Ishikawa (cell line): ENCODE results near the gene BPIFA1.
A peak's percentile ranks its signal among the peaks of the same experiment; 100 is the strongest.

Source experiments
- CEBPB ChIP-seq: IDR thresholded peaks from 2 replicates; pipeline ENCODE4 v1.6.1; 2012
- CREB1 ChIP-seq: IDR thresholded peaks from 2 replicates; pipeline ENCODE4 v1.6.1; 2012; ENCODE audit warnings: low read depth
- EGR1 ChIP-seq: IDR thresholded peaks from 2 replicates; pipeline ENCODE4 v1.6.1; 2012
- EP300 ChIP-seq: IDR thresholded peaks from 2 replicates; pipeline ENCODE4 v1.6.1; 2012; ENCODE audit warnings: borderline replicate concordance
- FOXM1 ChIP-seq: IDR thresholded peaks from 2 replicates; pipeline ENCODE4 v1.6.1; 2012; ENCODE audit warnings: low read depth, borderline replicate concordance
- MAX ChIP-seq: IDR thresholded peaks from 2 replicates; pipeline ENCODE4 v1.6.1; 2012
- NFIC ChIP-seq: IDR thresholded peaks from 2 replicates; pipeline ENCODE4 v1.6.1; 2012
- RAD21 ChIP-seq: IDR thresholded peaks from 2 replicates; pipeline ENCODE4 v1.6.1; 2012; ENCODE audit warnings: low read depth
- REST ChIP-seq: IDR thresholded peaks from 2 replicates; pipeline ENCODE4 v1.6.1; 2012; ENCODE audit warnings: low read depth, mild to moderate bottlenecking
- TAF1 ChIP-seq: IDR thresholded peaks from 2 replicates; pipeline ENCODE4 v1.6.1; 2012; ENCODE audit warnings: low read depth, mild to moderate bottlenecking
- TCF12 ChIP-seq: IDR thresholded peaks from 2 replicates; pipeline ENCODE4 v1.6.1; 2012; ENCODE audit warnings: low read depth
- TEAD4 ChIP-seq: IDR thresholded peaks from 2 replicates; pipeline ENCODE4 v1.6.1; 2012
- USF1 ChIP-seq: IDR thresholded peaks from 2 replicates; pipeline ENCODE4 v1.6.1; 2012
- YY1 ChIP-seq: IDR thresholded peaks from 2 replicates; pipeline ENCODE4 v1.6.1; 2012; ENCODE audit warnings: low read depth
- ZBTB7A ChIP-seq: IDR thresholded peaks from 2 replicates; pipeline ENCODE4 v1.6.1; 2012; ENCODE audit warnings: low read depth

The BPIFA1 gene

GRCh38 chr20:33277471-33278441, 42.0 kb downstream of the BPIFA1 start:
- TF ChIP-seq USF1 = no peak
- TF ChIP-seq TEAD4 = no peak
- no peak for TF ChIP-seq EP300

- TF ChIP-seq CREB1 = no peak
- no peak for TF ChIP-seq NFIC
- TF ChIP-seq CEBPB = no peak
- TF ChIP-seq FOXM1 = no peak
- no peak for TF ChIP-seq EGR1
- TF ChIP-seq MAX = no peak
- TF ChIP-seq TEAD4 = no peak
- TF ChIP-seq USF1 = no peak
- no peak for TF ChIP-seq EP300
- TF ChIP-seq YY1 = no peak
- TF ChIP-seq ZBTB7A = no peak
- no peak for TF ChIP-seq RAD21
- no peak for TF ChIP-seq TCF12
These were observed 42.9 kb downstream of the BPIFA1 start for GRCh38 chr20:33278700-33279099.

GRCh38 chr20:33279261-33279910, 43.6 kb downstream of the BPIFA1 start:
- TF ChIP-seq CREB1 (no peak), TEAD4 (0 out of 2 replicates have a peak, but pooled peaks have one; percentile 23), EP300 (peak; percentile 49; the same call in 1 of the 2 replicates), NFIC (peak; percentile 66), USF1 (no peak), TCF12 (no peak), TAF1 (no peak), EGR1 (no peak), YY1 (no peak), REST (no peak), RAD21 (no peak)

- TF ChIP-seq EP300 (no peak), ZBTB7A (no peak), CREB1 (no peak), TAF1 (no peak), TCF12 (no peak), CEBPB (no peak), RAD21 (no peak), TEAD4 (no peak), YY1 (no peak), FOXM1 (no peak), NFIC (no peak), USF1 (no peak), EGR1 (no peak), REST (no peak), MAX (no peak)
These were observed 44.3 kb downstream of the BPIFA1 start for GRCh38 chr20:33280000-33280680.
